Liver (tissue), 3 donors: ENCODE measurements around the gene PDCD5.

Experiments used
- ATF3 ChIP-seq: IDR thresholded peaks from 2 replicates; pipeline ENCODE4 v1.6.1; 2016; ENCODE audit warnings: antibody characterized with exemption
- CTCF ChIP-seq: fragments of 150-350 bp; IDR thresholded peaks from 2 replicates; pipeline ENCODE4 v1.5.1; 2017; ENCODE audit warnings: improper control_type of control experiment, low read depth, low read length; ENCODE audit not compliant: missing input control
- EGR1 ChIP-seq, 2 donors: IDR thresholded peaks; 2 replicates each; pipeline ENCODE4 v1.6.1; 2016 to 2018; ENCODE audit warnings: antibody characterized with exemption in 2 of 2, low read depth in 2 of 2
- FOXA1 ChIP-seq: IDR thresholded peaks from 2 replicates; pipeline ENCODE4 v1.6.1; 2016; ENCODE audit warnings: antibody characterized with exemption
- GABPA ChIP-seq, 2 donors: IDR thresholded peaks in 1 of 2; conservative IDR thresholded peaks in 1 of 2; 2 replicates each; pipeline ENCODE4 v1.6.1; 2016; ENCODE audit warnings: antibody characterized with exemption in 2 of 2, mild to moderate bottlenecking in 1 of 2, moderate library complexity in 1 of 2
- HNF4A ChIP-seq, 2 donors: conservative IDR thresholded peaks; 2 replicates each; pipeline ENCODE4 v1.6.1; 2016; ENCODE audit warnings: antibody characterized with exemption in 2 of 2, mild to moderate bottlenecking in 2 of 2
- JUND ChIP-seq, 2 donors: IDR thresholded peaks; 2 replicates each; pipeline ENCODE4 v1.6.1; 2016; ENCODE audit warnings: antibody characterized with exemption in 2 of 2
- MAX ChIP-seq: IDR thresholded peaks from 2 replicates; pipeline ENCODE4 v1.6.1; 2016; ENCODE audit warnings: antibody characterized with exemption
- RAD21 ChIP-seq, 2 donors: IDR thresholded peaks; 2 replicates each; pipeline ENCODE4 v1.6.1; 2016; ENCODE audit warnings: antibody characterized with exemption in 2 of 2, mild to moderate bottlenecking in 2 of 2
- REST ChIP-seq: IDR thresholded peaks from 2 replicates; pipeline ENCODE4 v1.6.1; 2016; ENCODE audit warnings: antibody characterized with exemption, mild to moderate bottlenecking
- SP1 ChIP-seq: IDR thresholded peaks from 2 replicates; pipeline ENCODE4 v1.6.1; 2018; ENCODE audit warnings: antibody characterized with exemption, mild to moderate bottlenecking
- YY1 ChIP-seq: IDR thresholded peaks from 2 replicates; pipeline ENCODE4 v1.6.1; 2016; ENCODE audit warnings: antibody characterized with exemption, mild to moderate bottlenecking
- ZBTB33 ChIP-seq: IDR thresholded peaks from 2 replicates; pipeline ENCODE4 v1.6.1; 2016; ENCODE audit warnings: antibody characterized with exemption
- donor health status: healthy.
- donor health status: healthy.

GRCh38 chr19:32539240-32539916, 41.6 kb upstream of the PDCD5 start:
- peak in 1 of 2 donors; percentile 74 for TF ChIP-seq JUND (IDR thresholded peaks at IDR 0.05)
- no peak for TF ChIP-seq CTCF
- TF ChIP-seq FOXA1 = peak; percentile 100
- no peak for TF ChIP-seq EGR1 (IDR thresholded peaks at IDR 0.05; ENCODE audit: low read depth in 2 of 2)
- TF ChIP-seq YY1 = peak; percentile 78
- TF ChIP-seq REST = peak; percentile 97
- TF ChIP-seq MAX = peak; percentile 89
- peak; percentile 64 for TF ChIP-seq SP1
- peak; percentile 9 to 25 for TF ChIP-seq RAD21 (IDR thresholded peaks at IDR 0.05)
- TF ChIP-seq ZBTB33 = peak; percentile 70
- TF ChIP-seq HNF4A (conservative IDR thresholded peaks at IDR 0.05) = peak in 1 of 2 donors; percentile 67
- TF ChIP-seq GABPA (IDR thresholded peaks at IDR 0.05 in 1 of 2, conservative IDR thresholded peaks at IDR 0.05 in 1 of 2) = peak in 1 of 2 donors; percentile 23
- TF ChIP-seq ATF3 = no peak
